SK-N-SH treated with all-trans-retinoic acid at 6 μM for 48 hours (cell line): ENCODE results near the gene RYK.

Source experiments
- ARNTL ChIP-seq: fragments of 450-650 bp; formaldehyde crosslinking; IDR thresholded peaks from 2 replicates; pipeline ENCODE4 v1.5.0; 2020; ENCODE audit warnings: low read depth, mild to moderate bottlenecking, moderate library complexity, borderline replicate concordance
- CSDC2 ChIP-seq: fragments of 250-450 bp; sonication (Bioruptor Pico); IDR thresholded peaks from 2 replicates; pipeline ENCODE4 v1.5.0; 2020; ENCODE audit warnings: mild to moderate bottlenecking, moderate library complexity
- ISL1 ChIP-seq: fragments of 250-450 bp; sonication (Bioruptor Pico); IDR thresholded peaks from 2 replicates; pipeline ENCODE4 v2.1.2; 2022; ENCODE audit warnings: mild to moderate bottlenecking, moderate library complexity
- POU6F1 ChIP-seq: fragments of 250-450 bp; sonication (Bioruptor Pico); IDR thresholded peaks from 2 replicates; pipeline ENCODE4 v1.8.0; 2021; ENCODE audit warnings: low read depth, mild to moderate bottlenecking, moderate library complexity, borderline replicate concordance
- ZFP3 ChIP-seq: fragments of 250-450 bp; sonication (Bioruptor Pico); IDR thresholded peaks from 2 replicates; pipeline ENCODE4 v1.5.0; 2020; ENCODE audit warnings: mild to moderate bottlenecking, moderate library complexity
- ZNF565 ChIP-seq: fragments of 450-650 bp; formaldehyde crosslinking; conservative IDR thresholded peaks from 2 replicates; pipeline ENCODE4 v1.5.0; 2020; ENCODE audit warnings: low read depth, mild to moderate bottlenecking, moderate library complexity

- TF ChIP-seq POU6F1 (CRISPR knock-in tag) (no peak), ZNF565 (CRISPR knock-in tag) (no peak), CSDC2 (CRISPR knock-in tag) (no peak), ZFP3 (CRISPR knock-in tag) (no peak), ARNTL (CRISPR knock-in tag) (no peak), ISL1 (CRISPR knock-in tag) (no peak)
These were observed 100.2 kb downstream of the RYK start for GRCh38 chr3:134150476-134150875.
